ENCODE results near the gene GJC3. TPM values are rescaled to one million over a fixed set of nuclear protein-coding genes. Genes with fewer than 3 reads are reported as not detected.
"Not testable (repeated sequence)": the region's sequence is repeated elsewhere in the genome, so short reads cannot be mapped to it uniquely, and the experiment has no call there.

Gene GJC3
- total RNA-seq, 1 donor from 2014 or later, result 1.0 TPM

DNA sequence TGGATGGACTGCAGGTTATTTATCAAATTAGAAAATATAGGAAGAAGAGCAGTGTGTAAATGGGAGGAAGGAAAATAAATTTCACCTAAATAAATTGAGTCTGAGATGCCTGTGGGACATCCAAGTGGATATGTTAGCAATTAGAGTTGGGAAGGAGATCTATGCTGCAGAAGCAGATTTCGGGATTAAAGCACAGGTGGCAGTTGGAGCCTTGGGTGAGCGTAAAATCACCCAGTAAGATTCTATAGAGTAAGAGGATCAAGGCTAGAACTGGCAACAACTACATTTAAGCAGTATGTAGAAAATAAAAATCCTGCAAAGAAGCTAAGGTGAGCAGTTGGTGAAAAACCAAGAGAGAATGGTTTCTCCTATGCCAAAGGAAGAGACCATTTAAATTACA is 18.4 kb downstream of the GJC3 start:
- H3K27ac ChIP-seq (ENCODE audit: low read depth, low read length), result no peak overlapping the region
- H3K4me3 ChIP-seq (ENCODE audit: low read length in 3 of 3), result no peak overlapping the region
- H3K4me1 ChIP-seq (ENCODE audit: control insufficient read depth in 3 of 3, insufficient read depth in 3 of 3, low read length in 3 of 3), result no peaks in the 10 kb centered on the region
- no peaks in the 10 kb centered on the region for H3K9me3 ChIP-seq (ENCODE audit: control insufficient read depth in 3 of 3, low read length in 3 of 3)
- peaks cover 19 to 47% (median 21%) of the 10 kb centered on the region in 3 donors for H3K36me3 ChIP-seq (ENCODE audit: control insufficient read depth in 3 of 3, insufficient read depth in 3 of 3, low read length in 3 of 3)
- H3K27me3 ChIP-seq (ENCODE audit: control insufficient read depth in 3 of 3, insufficient read depth in 3 of 3, low read length in 3 of 3), result no peaks in the 10 kb centered on the region
- H3K9ac ChIP-seq (ENCODE audit: low read depth in 1 of 3, low read length in 3 of 3), result no peak overlapping the region

DNA sequence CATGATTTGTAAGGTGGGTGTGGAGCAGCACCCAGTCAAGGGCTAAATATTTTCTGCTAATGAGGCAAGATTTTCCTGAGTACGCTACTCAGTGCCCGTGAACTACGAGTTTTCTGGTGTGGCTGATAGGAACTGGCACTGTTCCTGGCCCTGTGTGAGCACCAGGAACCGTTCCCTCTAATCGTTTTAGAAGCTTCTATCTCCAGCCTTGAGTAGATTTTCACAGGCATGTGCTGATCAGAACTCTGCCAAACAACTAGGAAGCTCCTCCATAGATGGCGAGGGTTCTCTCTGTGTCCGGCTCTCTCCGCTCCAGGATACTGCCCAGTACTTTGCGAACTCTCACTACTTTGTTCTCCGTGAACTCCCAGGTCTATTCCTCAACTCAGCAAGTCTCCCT is 27.8 kb downstream of the GJC3 start:
- peaks cover 17 to 57% (median 33%) of the 10 kb centered on the region in 3 donors for H3K36me3 ChIP-seq (ENCODE audit: control insufficient read depth in 3 of 3, insufficient read depth in 3 of 3, low read length in 3 of 3)
- no peaks in the 10 kb centered on the region for H3K4me1 ChIP-seq (ENCODE audit: control insufficient read depth in 3 of 3, insufficient read depth in 3 of 3, low read length in 3 of 3)
- H3K27ac ChIP-seq (ENCODE audit: low read depth, low read length), result no peak overlapping the region
- H3K27me3 ChIP-seq (ENCODE audit: control insufficient read depth in 3 of 3, insufficient read depth in 3 of 3, low read length in 3 of 3), result no peaks in the 10 kb centered on the region
- H3K9me3 ChIP-seq (ENCODE audit: control insufficient read depth in 3 of 3, low read length in 3 of 3), result no peaks in the 10 kb centered on the region
- no peak overlapping the region for H3K9ac ChIP-seq (ENCODE audit: low read depth in 1 of 3, low read length in 3 of 3)
- no peak overlapping the region for H3K4me3 ChIP-seq (ENCODE audit: low read length in 3 of 3)

DNA sequence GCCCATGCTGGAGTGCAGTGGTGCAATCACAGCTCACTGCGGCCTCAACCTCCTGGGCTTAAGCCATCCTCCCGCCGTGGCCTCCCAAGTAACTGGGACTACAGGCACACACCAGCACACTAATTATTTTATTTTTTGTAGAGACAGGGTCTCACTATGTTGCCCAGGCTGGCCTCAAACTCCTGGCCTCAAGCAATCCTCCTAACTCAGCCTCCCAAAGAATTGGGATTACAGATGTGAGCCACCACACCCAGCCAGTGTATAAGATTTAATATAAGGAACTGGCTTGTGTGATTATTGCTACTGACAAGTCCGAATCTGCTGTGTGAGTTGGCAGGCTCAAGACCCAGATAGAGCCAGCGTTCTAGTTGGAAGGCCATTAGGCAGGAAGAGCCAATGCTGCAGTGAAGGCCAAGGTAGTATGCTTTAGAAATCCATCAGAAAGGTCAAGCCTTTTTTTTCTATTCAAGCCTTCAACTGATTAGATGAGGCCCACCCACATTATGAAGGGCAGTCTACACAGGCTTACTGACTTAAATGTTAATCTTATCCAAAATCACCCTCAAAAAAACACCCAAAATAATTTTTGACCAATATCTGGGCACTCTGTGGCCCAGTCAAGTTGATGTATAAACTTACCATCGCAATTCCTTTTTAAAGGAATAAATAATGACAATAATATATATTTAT is 29.4 kb downstream of the GJC3 start:
- no peaks in the 10 kb centered on the region for H3K9me3 ChIP-seq (ENCODE audit: control insufficient read depth in 3 of 3, low read length in 3 of 3)
- H3K27ac ChIP-seq (ENCODE audit: low read depth, low read length), result no peak overlapping the region
- no peaks in the 10 kb centered on the region for H3K4me1 ChIP-seq (ENCODE audit: control insufficient read depth in 3 of 3, insufficient read depth in 3 of 3, low read length in 3 of 3)
- H3K9ac ChIP-seq (ENCODE audit: low read depth in 1 of 3, low read length in 3 of 3), result no peak overlapping the region
- H3K27me3 ChIP-seq (ENCODE audit: control insufficient read depth in 3 of 3, insufficient read depth in 3 of 3, low read length in 3 of 3), result no peaks in the 10 kb centered on the region
- no peak overlapping the region for H3K4me3 ChIP-seq (ENCODE audit: low read length in 3 of 3)
- H3K36me3 ChIP-seq (ENCODE audit: control insufficient read depth in 3 of 3, insufficient read depth in 3 of 3, low read length in 3 of 3), result peaks cover 13 to 48% (median 30%) of the 10 kb centered on the region in 3 donors

GRCh38 chr7:99898836-99899235 is 30.6 kb downstream of the GJC3 start:
- Histone ChIP-seq H3K27ac (ENCODE audit: low read depth, low read length) (no peak overlapping the region), H3K9ac (ENCODE audit: low read depth in 1 of 3, low read length in 3 of 3) (no peak overlapping the region), H3K4me3 (ENCODE audit: low read length in 3 of 3) (no peak overlapping the region), H3K36me3 (ENCODE audit: control insufficient read depth in 3 of 3, insufficient read depth in 3 of 3, low read length in 3 of 3) (peaks cover 13 to 41% (median 30%) of the 10 kb centered on the region in 3 donors), H3K27me3 (ENCODE audit: control insufficient read depth in 3 of 3, insufficient read depth in 3 of 3, low read length in 3 of 3) (no peaks in the 10 kb centered on the region), H3K4me1 (ENCODE audit: control insufficient read depth in 3 of 3, insufficient read depth in 3 of 3, low read length in 3 of 3) (no peaks in the 10 kb centered on the region), H3K9me3 (ENCODE audit: control insufficient read depth in 3 of 3, low read length in 3 of 3) (no peaks in the 10 kb centered on the region)

DNA sequence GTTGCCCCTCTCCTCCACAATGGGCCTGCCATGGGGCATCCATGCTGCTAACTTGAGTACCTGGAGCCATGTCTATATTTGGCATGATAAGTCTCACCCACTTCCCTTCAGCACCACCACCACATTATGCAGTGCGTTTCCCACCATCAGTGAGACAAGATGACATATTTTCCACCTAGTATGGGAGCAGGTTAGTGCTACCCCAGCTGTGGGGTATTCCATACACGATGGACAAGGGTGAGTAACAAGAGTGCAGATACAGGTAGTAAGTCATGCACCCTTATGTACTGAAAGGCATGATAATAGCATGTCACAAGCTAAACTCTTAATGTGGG is 31.4 kb downstream of the GJC3 start:
- Histone ChIP-seq H3K4me1 (ENCODE audit: control insufficient read depth in 3 of 3, insufficient read depth in 3 of 3, low read length in 3 of 3) (no peaks in the 10 kb centered on the region), H3K9ac (ENCODE audit: low read depth in 1 of 3, low read length in 3 of 3) (no peak overlapping the region), H3K9me3 (ENCODE audit: control insufficient read depth in 3 of 3, low read length in 3 of 3) (no peaks in the 10 kb centered on the region), H3K4me3 (ENCODE audit: low read length in 3 of 3) (no peak overlapping the region), H3K27me3 (ENCODE audit: control insufficient read depth in 3 of 3, insufficient read depth in 3 of 3, low read length in 3 of 3) (no peaks in the 10 kb centered on the region), H3K27ac (ENCODE audit: low read depth, low read length) (no peak overlapping the region), H3K36me3 (ENCODE audit: control insufficient read depth in 3 of 3, insufficient read depth in 3 of 3, low read length in 3 of 3) (peaks cover 10 to 34% (median 22%) of the 10 kb centered on the region in 3 donors)

DNA sequence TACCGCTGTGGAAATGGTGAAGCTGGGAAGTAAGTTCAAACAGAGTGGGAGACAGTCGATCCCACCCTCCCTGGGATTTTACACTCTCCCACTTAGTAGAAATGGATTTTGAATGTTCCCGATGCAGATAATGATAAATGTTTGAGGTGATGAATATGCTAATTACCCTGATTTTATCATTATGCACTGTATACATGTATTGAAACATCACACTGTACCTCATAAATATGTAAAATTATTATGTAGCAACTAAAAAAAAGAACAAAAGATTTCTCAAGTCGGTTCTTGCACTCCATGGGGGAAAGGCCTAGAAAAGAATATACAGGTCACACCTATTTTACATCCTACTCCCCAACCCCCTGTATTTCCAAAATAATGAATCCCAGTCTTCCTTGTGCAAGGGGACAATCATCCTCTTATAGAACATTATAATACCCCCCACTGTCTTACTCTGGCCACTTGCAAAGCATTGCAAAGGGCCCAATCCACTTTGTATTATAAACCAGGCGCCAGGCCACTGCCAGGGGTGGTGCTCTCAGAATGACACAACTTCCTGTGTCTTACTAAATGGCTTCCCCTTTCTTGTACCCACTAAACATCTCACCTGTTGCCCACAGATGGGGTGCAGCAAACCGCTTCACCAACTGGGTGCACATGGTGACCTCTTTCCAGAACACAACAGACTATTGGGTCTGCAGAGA is 31.9 kb downstream of the GJC3 start:
- H3K9me3 ChIP-seq (ENCODE audit: control insufficient read depth in 3 of 3, low read length in 3 of 3), result no peaks in the 10 kb centered on the region
- H3K4me1 ChIP-seq (ENCODE audit: control insufficient read depth in 3 of 3, insufficient read depth in 3 of 3, low read length in 3 of 3), result no peaks in the 10 kb centered on the region
- H3K36me3 ChIP-seq (ENCODE audit: control insufficient read depth in 3 of 3, insufficient read depth in 3 of 3, low read length in 3 of 3), result peaks cover 8 to 29% (median 18%) of the 10 kb centered on the region in 3 donors
- H3K4me3 ChIP-seq (ENCODE audit: low read length in 3 of 3), result no peak overlapping the region
- H3K9ac ChIP-seq (ENCODE audit: low read depth in 1 of 3, low read length in 3 of 3), result no peak overlapping the region
- no peaks in the 10 kb centered on the region for H3K27me3 ChIP-seq (ENCODE audit: control insufficient read depth in 3 of 3, insufficient read depth in 3 of 3, low read length in 3 of 3)
- no peak overlapping the region for H3K27ac ChIP-seq (ENCODE audit: low read depth, low read length)

- no peaks in the 10 kb centered on the region for H3K27me3 ChIP-seq (ENCODE audit: control insufficient read depth in 3 of 3, insufficient read depth in 3 of 3, low read length in 3 of 3)
- H3K36me3 ChIP-seq (ENCODE audit: control insufficient read depth in 3 of 3, insufficient read depth in 3 of 3, low read length in 3 of 3), result peaks cover 7 to 22% (median 16%) of the 10 kb centered on the region in 3 donors
- H3K4me1 ChIP-seq (ENCODE audit: control insufficient read depth in 3 of 3, insufficient read depth in 3 of 3, low read length in 3 of 3), result no peaks in the 10 kb centered on the region
- no peak overlapping the region for H3K27ac ChIP-seq (ENCODE audit: low read depth, low read length)
- no peak overlapping the region for H3K4me3 ChIP-seq (ENCODE audit: low read length in 3 of 3)
- H3K9me3 ChIP-seq (ENCODE audit: control insufficient read depth in 3 of 3, low read length in 3 of 3), result no peaks in the 10 kb centered on the region
- no peak overlapping the region for H3K9ac ChIP-seq (ENCODE audit: low read depth in 1 of 3, low read length in 3 of 3)
Observed at GRCh38 chr7:99894738-99895137, 34.7 kb downstream of the GJC3 start.

DNA sequence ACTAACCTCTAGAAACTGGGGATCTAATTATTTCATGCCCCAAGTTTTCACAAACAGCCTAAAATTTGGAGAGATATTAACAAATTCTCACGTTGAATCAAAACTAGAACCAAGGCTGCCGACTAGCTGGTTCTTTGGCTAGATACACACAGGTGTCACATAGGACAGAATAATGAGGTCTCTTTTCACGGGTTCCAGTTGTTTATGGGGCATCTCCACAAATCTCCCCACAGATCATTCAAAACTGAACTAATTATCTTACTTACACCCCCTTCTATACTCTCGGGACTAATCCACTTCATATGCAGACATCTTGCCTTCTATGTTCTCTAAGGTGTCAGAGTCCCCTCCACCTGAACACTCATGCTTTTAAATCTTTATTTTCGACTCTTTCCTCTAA is 36.1 kb downstream of the GJC3 start:
- H3K9ac ChIP-seq (ENCODE audit: low read depth in 1 of 3, low read length in 3 of 3), result no peak overlapping the region
- no peaks in the 10 kb centered on the region for H3K27me3 ChIP-seq (ENCODE audit: control insufficient read depth in 3 of 3, insufficient read depth in 3 of 3, low read length in 3 of 3)
- H3K36me3 ChIP-seq (ENCODE audit: control insufficient read depth in 3 of 3, insufficient read depth in 3 of 3, low read length in 3 of 3), result peaks cover 11 to 23% (median 12%) of the 10 kb centered on the region in 3 donors
- H3K27ac ChIP-seq (ENCODE audit: low read depth, low read length), result no peak overlapping the region
- H3K4me3 ChIP-seq (ENCODE audit: low read length in 3 of 3), result no peak overlapping the region
- no peaks in the 10 kb centered on the region for H3K9me3 ChIP-seq (ENCODE audit: control insufficient read depth in 3 of 3, low read length in 3 of 3)
- no peaks in the 10 kb centered on the region for H3K4me1 ChIP-seq (ENCODE audit: control insufficient read depth in 3 of 3, insufficient read depth in 3 of 3, low read length in 3 of 3)

- not testable (repeated sequence) for H3K27ac ChIP-seq (ENCODE audit: low read depth, low read length); H3K27me3 ChIP-seq (ENCODE audit: control insufficient read depth in 3 of 3, insufficient read depth in 3 of 3, low read length in 3 of 3); H3K9me3 ChIP-seq (ENCODE audit: control insufficient read depth in 3 of 3, low read length in 3 of 3); H3K4me3 ChIP-seq (ENCODE audit: low read length in 3 of 3); H3K4me1 ChIP-seq (ENCODE audit: control insufficient read depth in 3 of 3, insufficient read depth in 3 of 3, low read length in 3 of 3); H3K9ac ChIP-seq (ENCODE audit: low read depth in 1 of 3, low read length in 3 of 3)
- H3K36me3 ChIP-seq (ENCODE audit: control insufficient read depth in 3 of 3, insufficient read depth in 3 of 3, low read length in 3 of 3), result peaks cover 11 to 21% (median 12%) of the 10 kb centered on the region in 3 donors
Observed at GRCh38 chr7:99890348-99890747, 39.1 kb downstream of the GJC3 start.

- not testable (repeated sequence) for H3K9ac ChIP-seq (ENCODE audit: low read depth in 1 of 3, low read length in 3 of 3)
Observed at GRCh38 chr7:99888366-99888765, 41.1 kb downstream of the GJC3 start.

More at GRCh38 chr7:99888366-99888765, 41.1 kb downstream of the GJC3 start:
- H3K27ac ChIP-seq (ENCODE audit: low read depth, low read length); H3K4me1 ChIP-seq (ENCODE audit: control insufficient read depth in 3 of 3, insufficient read depth in 3 of 3, low read length in 3 of 3); H3K27me3 ChIP-seq (ENCODE audit: control insufficient read depth in 3 of 3, insufficient read depth in 3 of 3, low read length in 3 of 3); H3K4me3 ChIP-seq (ENCODE audit: low read length in 3 of 3); H3K9me3 ChIP-seq (ENCODE audit: control insufficient read depth in 3 of 3, low read length in 3 of 3): not testable (repeated sequence)
- peaks cover 11 to 21% (median 12%) of the 10 kb centered on the region in 3 donors for H3K36me3 ChIP-seq (ENCODE audit: control insufficient read depth in 3 of 3, insufficient read depth in 3 of 3, low read length in 3 of 3)
